Amniotic stem cell (primary cell): ENCODE data around the gene CSNK1G2.

ENCODE experiments used
- DNase-seq: peaks from one replicate; lab custom pipeline; 2025; lab: John Stamatoyannopoulos, UW

Gene CSNK1G2

GRCh38 chr19:1968279-1969175, 27.6 kb downstream of the CSNK1G2 start:
- DNase-seq, result no peak

DNA sequence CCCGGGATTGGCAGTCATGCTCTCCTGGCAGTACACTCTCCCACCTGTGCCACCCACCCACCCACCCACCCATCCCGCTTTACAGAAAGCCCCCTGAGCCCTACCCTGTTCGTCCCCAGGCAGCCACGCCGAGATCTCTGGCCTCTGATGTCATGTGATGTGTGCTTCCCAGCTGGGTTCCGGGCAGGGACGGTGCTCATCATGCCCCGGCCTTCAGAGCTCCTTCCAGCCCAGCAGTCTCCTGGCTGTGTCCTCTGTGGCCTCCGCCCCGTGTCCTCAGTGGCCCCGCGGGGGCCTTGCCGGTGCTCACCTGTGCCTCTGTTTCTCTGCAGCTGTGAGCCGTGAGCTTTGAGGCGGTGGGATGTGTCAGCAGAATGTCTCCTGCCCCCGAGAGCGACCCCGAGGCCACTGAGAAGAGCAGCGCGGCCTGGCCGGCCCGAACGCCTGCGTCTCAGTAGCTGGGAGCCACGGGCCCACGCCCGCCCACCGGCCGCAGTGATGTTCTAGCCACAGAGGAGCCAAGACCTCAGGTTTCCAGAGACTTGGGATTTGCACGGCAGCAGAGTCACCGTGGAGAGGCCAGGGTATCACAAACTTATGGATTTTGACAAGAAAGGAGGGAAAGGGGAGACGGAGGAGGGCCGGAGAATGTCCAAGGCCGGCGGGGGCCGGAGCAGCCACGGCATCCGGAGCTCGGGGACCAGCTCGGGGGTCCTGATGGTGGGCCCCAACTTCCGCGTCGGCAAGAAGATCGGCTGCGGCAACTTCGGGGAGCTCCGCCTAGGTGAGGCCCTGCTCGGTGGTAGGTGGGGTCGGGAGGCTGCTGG, 28.4 kb downstream of the CSNK1G2 start:
- no peak for DNase-seq

DNA sequence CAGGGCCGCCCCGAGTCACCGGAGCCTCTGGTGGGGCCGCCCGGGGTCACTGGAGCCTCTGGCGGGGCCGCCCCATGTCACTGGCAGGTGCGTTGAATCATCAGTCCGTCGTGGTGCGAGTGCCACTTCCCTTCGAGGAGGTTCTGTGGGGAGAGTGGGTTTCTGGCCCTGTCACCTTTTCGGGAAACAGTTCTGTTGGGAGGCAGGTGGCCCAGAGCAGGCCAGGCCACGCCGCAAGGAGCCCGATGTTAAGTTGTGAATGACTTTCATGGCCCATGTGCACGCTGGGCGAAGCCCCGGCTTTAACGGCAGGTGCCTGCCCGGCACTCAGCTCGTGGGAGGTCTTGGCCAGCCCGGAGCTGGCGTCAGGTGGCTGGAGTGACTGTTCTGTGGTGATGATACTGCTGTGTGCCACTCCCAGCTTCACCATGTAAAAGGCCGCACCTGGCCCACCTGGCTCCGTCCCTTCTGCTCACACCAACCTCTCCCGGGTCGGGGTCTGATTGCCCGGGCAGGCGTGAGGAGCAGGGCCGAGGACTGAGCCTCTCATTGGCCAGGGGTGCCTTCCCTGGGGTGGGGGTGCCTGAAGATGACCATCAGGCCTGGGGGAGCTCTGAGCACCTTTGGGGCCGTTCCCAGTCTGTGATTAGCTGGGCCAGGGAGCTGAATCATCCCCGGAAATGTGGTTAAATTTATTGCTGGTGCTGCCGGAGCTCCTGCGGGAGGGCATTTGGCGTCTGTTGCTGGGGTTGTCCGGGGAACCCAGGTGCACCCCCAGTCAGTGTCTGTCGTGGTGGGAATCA, 29.2 kb downstream of the CSNK1G2 start:
- DNase-seq, result no peak

- no peak for DNase-seq
Observed at GRCh38 chr19:1970806-1971502, 30.0 kb downstream of the CSNK1G2 start.

DNA sequence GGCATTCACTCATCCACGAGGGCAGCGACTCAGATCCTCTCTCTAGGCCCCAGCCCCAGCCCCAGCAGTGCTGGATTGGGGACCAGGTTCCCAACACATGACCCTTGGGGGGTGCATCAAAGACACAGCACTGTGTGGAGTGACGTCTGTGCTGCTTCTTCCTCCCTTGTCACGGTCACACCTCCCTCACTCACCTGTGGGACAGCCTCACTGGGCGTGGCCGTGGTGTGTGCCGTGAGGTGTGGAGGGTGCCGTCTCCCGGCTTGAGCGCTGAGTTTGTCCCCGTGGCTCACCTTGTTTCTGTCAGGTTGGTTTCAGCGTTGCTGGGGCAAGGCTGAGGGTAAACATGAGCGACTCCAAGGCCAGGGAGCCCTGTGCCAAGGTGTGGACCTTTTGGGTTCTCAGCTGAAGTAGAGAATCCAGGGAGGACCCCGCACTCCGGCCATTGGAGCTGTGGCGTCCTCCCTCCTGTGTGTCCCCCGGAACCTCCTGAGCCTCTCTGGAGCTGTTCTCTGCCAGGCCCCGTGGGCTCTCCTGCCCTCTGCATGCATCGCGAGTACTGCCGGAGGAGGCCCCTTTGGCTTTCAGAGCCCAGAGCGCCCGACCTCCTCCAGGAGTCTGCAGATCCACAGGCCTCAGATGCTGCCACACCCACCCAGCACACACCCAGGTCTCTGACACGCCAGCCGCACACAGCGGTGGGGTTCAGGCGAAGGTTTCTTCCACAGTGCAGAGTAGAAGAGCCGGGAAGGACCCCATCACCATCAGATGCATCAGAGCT, 33.6 kb downstream of the CSNK1G2 start:
- no peak for DNase-seq

- DNase-seq, result no peak
Observed at GRCh38 chr19:1975162-1975480, 34.1 kb downstream of the CSNK1G2 start.

GRCh38 chr19:1977120-1977519, 36.1 kb downstream of the CSNK1G2 start:
- no peak for DNase-seq

DNA sequence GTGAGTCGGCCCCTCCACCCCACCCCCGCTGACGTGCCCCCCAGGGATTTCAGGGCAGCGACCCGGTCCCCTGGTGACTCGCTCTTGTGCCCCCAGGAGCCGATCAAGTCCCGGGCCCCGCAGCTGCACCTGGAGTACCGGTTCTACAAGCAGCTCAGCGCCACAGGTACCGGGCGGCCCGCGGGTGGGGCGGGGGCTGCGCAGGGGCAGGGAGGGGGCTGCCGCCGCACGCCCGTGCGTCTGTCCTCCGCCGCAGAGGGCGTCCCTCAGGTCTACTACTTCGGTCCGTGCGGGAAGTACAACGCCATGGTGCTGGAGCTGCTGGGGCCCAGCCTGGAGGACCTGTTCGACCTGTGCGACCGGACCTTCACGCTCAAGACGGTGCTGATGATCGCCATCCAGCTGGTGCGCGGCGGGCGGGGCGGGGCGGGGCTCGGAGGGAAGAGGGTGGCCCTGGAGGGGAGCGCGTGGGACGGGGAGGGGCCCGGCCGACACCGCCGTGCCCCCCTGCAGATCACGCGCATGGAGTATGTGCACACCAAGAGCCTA, 37.4 kb downstream of the CSNK1G2 start:
- DNase-seq, result no peak

GRCh38 chr19:1979017-1979416, 38.0 kb downstream of the CSNK1G2 start:
- no peak for DNase-seq

GRCh38 chr19:1979642-1980041, 38.7 kb downstream of the CSNK1G2 start:
- DNase-seq, result no peak

- no peak for DNase-seq
Observed at GRCh38 chr19:1980091-1980808, 39.3 kb downstream of the CSNK1G2 start.

DNA sequence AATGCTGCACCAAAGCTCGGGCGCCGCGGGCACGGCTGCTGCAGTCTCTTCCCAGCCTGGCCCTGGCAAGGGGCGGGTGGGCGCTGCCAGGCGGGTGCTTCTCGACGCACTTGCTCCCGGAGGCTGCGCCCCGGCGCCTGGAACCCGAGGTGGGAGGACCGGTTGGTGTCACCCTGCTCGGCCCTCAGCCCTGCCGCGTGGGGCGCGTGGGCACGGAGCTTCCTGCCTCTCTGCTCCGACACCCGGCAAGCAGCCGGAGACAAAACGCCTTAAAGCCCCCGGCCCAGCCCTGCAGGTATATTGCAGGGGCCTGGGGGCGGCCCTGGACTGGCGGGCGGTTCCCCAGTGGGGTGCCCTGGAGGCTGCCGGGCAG, 39.8 kb downstream of the CSNK1G2 start:
- no peak for DNase-seq

DNA sequence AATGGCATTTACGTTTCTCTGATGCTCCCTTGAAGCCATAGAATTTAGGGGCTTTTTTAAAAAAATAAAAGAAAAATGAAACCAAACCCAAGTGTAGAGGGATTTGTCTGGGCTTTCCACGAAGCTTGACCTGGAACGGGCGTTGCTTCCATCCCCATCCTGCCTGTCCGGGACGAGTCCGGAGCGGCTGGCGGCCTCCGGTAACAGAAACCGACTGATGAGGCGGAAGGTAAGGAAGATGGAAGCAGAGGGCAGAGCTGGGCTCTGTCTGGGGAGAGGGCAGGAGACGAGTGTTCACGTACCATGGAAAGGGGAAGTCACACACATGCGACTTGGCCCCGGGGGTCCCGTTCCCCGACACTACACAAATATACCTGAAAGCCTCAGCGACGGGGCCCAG, 40.3 kb downstream of the CSNK1G2 start:
- no peak for DNase-seq

GRCh38 chr19:1984357-1984756, 43.4 kb downstream of the CSNK1G2 start:
- no peak for DNase-seq

- no peak for DNase-seq
Observed at GRCh38 chr19:1985588-1986356, 44.8 kb downstream of the CSNK1G2 start.

DNA sequence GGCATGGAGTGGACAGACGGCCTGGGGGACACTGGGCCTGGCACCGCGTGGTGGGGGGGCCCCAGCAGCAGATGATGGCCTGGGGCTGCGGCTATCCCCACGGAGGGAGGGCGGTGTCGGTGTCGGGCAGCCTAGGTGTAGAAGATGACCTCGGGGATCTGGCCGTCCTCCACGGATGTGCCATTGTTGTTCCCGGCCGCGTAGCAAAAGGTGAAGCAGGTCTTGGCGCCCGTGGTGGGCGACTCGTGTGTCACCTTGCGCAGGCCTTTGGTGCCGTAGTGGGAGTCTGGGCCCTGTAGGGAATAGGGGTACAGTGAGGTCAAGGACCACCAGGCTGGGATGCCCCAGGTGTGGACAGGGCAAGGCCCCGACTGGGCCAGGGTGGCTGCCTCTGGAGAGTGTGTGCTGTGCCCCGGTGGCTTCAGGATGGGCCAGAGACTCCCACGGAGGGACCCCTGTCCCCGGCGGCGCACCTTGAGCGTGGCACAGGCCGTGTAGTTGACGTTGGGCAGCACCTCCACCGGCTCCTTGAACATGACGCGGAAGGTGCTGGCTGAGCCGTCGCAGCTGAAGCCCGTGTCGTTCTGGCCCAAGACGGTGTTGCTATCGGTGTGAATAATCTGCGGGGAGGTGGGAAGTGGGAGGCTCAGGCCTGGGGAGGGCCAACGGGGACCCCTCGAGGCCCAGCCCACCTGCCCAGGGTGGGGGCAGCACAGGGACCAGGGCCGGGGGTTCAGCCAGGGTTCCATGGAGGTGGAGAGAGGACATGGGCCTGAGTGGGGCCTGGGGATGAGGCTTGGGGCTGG, 45.6 kb downstream of the CSNK1G2 start:
- DNase-seq, result no peak

GRCh38 chr19:1987197-1988187, 46.5 kb downstream of the CSNK1G2 start:
- DNase-seq, result no peak
